ENCODE measurements around the gene CNTNAP4. TPM values are rescaled to one million over a fixed set of nuclear protein-coding genes. Genes with fewer than 3 reads are reported as not detected.

The CNTNAP4 gene
- total RNA-seq, 1 experiment from 2014 or later = not detected

GRCh38 chr16:76455257-76455656 is 178.1 kb downstream of the CNTNAP4 start:
- Histone ChIP-seq H3K14ac (ENCODE audit: insufficient read depth, low read length) (no peak overlapping the region), H3K18ac (ENCODE audit: insufficient read length, low read depth, low read length) (no peak overlapping the region), H2BK12ac (ENCODE audit: insufficient read length, low read depth, low read length) (no peak overlapping the region), H3K27ac (ENCODE audit: insufficient read length, low read depth, low read length) (no peak overlapping the region), H2AK5ac (ENCODE audit: insufficient read length, low read length) (no peak overlapping the region), H2BK120ac (ENCODE audit: low read depth, low read length, poor library complexity, severe bottlenecking) (no peak overlapping the region), H2BK15ac (ENCODE audit: low read depth, low read length) (no peak overlapping the region), H3K23ac (ENCODE audit: insufficient read length, low read depth, low read length) (no peak overlapping the region), H4K91ac (ENCODE audit: insufficient read length, low read depth, low read length) (no peak overlapping the region), H3K56ac (ENCODE audit: insufficient read length, low read depth, low read length) (no peak overlapping the region), H3T11ph (ENCODE audit: low read length) (no peak overlapping the region), H2BK5ac (ENCODE audit: insufficient read length, low read length) (no peak overlapping the region), H3K9me3 (ENCODE audit: control insufficient read depth, low read depth, low read length) (no peaks in the 10 kb centered on the region), H3K23me2 (ENCODE audit: insufficient read length, low read depth, low read length, poor library complexity, severe bottlenecking) (no peaks in the 10 kb centered on the region), H4K5ac (ENCODE audit: insufficient read length, low read depth, low read length) (no peak overlapping the region), H3K27me3 (ENCODE audit: insufficient read depth, low read length) (no peaks in the 10 kb centered on the region), H3K4ac (ENCODE audit: low read depth, low read length) (no peak overlapping the region), H3K9ac (ENCODE audit: extremely low read depth, insufficient read length, low read length) (no peak overlapping the region), H3K79me2 (ENCODE audit: insufficient read depth, low read length) (no peaks in the 10 kb centered on the region; the same call in 1 of the 2 replicates), H3K4me1 (ENCODE audit: insufficient read depth, low read length) (no peaks in the 10 kb centered on the region), H3K4me2 (ENCODE audit: insufficient read depth, insufficient read length, low read length) (no peak overlapping the region), H4K20me1 (ENCODE audit: control insufficient read depth, insufficient read depth, insufficient read length) (no peaks in the 10 kb centered on the region), H4K8ac (replicated peaks; ENCODE audit: insufficient read length, low read depth, low read length) (no peak overlapping the region), H3K79me1 (ENCODE audit: insufficient read depth, low read depth, low read length, poor library complexity, severe bottlenecking) (no peaks in the 10 kb centered on the region), H2AFZ (ENCODE audit: low read length) (no peak overlapping the region), H2BK20ac (ENCODE audit: low read depth, low read length, poor library complexity, severe bottlenecking) (no peak overlapping the region)
- TF ChIP-seq CTCF (conservative IDR thresholded peaks at IDR 0.05) = no peak
- DNase-seq = no peak
- H3K4me1 Mint-ChIP-seq = no peaks in the 10 kb centered on the region
- H3K27ac Mint-ChIP-seq = no peak overlapping the region
- H3K4me3 Mint-ChIP-seq = no peak overlapping the region
- no peaks in the 10 kb centered on the region for H3K36me3 Mint-ChIP-seq (ENCODE audit: insufficient read depth in 1 of 3, low read depth in 3 of 3)
- no peaks in the 10 kb centered on the region for H3K9me3 Mint-ChIP-seq
- peaks cover 27% of the 10 kb centered on the region for H3K27me3 Mint-ChIP-seq (ENCODE audit: low read depth)
- no CpG with 5 or more reads among the region's 3 CpGs for WGBS (ENCODE audit: extremely low coverage, insufficient read length, low lambda C conversion rate)

Data from H9 (cell line).